ENCODE data around the gene F8.

The F8 gene

DNA sequence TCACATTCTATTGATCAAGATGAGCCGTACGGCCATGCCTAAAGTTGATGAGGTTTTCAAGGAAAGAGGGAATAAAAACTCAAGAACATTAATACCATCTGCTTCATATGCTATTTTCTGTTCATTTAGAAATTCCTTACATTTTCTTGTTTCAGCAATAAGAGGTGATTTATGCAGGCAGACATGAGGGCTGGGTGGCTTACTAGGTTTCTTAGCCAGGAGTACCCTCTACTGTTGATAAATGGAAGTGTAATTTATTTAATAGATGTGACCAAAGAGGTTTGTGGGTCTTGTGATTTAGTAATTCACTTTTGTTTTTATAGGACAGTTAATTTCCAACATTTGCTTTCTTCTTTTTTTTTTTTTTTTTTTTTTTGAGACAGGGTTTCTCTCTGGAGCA, 181.7 kb downstream of the F8 start:
- H3K23ac ChIP-seq (ENCODE audit: low read length), result no peak overlapping the region
- H3K4me1 ChIP-seq (ENCODE audit: control insufficient read depth in 1 of 2, insufficient read depth in 2 of 2, low read length in 2 of 2), result no peaks in the 10 kb centered on the region
- no peaks in the 10 kb centered on the region for H3K36me3 ChIP-seq (ENCODE audit: control insufficient read depth in 1 of 2, insufficient read depth in 2 of 2, low read length in 2 of 2)
- H2AK5ac ChIP-seq (ENCODE audit: low read length), result no peak overlapping the region
- DNase-seq, result peak; percentile 4 to 64
- H2AFZ ChIP-seq (ENCODE audit: insufficient read depth, low read length, poor library complexity), result no peak overlapping the region
- WGBS (ENCODE audit: extremely low coverage, insufficient coverage, insufficient read length), result no CpG with 5 or more reads among the region's 2 CpGs
- no peak overlapping the region for H4K91ac ChIP-seq (ENCODE audit: low read depth, low read length)
- no peak overlapping the region for H3K14ac ChIP-seq (ENCODE audit: low read length)
- H3K9ac ChIP-seq (ENCODE audit: low read length), result no peak overlapping the region
- no peak overlapping the region for H3K4me2 ChIP-seq (ENCODE audit: low read length)
- no peak overlapping the region for H3K27ac ChIP-seq (ENCODE audit: low read depth, low read length)
- no peaks in the 10 kb centered on the region for H3K27me3 ChIP-seq (ENCODE audit: insufficient read depth, low read length)
- H3K4ac ChIP-seq (ENCODE audit: low read depth, low read length), result no peak overlapping the region
- H2BK120ac ChIP-seq (ENCODE audit: insufficient read depth, low read length, poor library complexity), result no peak overlapping the region
- H3K4me3 ChIP-seq (ENCODE audit: low read depth, low read length), result no peak overlapping the region
- H3K9me3 ChIP-seq (ENCODE audit: insufficient read depth, low read depth, low read length), result no peaks in the 10 kb centered on the region
- no peak overlapping the region for H3K18ac ChIP-seq (ENCODE audit: low read length)
- H4K8ac ChIP-seq (ENCODE audit: low read depth, low read length), result no peak overlapping the region
- H4K12ac ChIP-seq (ENCODE audit: low read depth, low read length), result no peak overlapping the region
- no peaks in the 10 kb centered on the region for H3K79me2 ChIP-seq (ENCODE audit: control insufficient read depth, insufficient read depth, low read length, poor library complexity)
- H3K79me1 ChIP-seq (ENCODE audit: low read length), result no peaks in the 10 kb centered on the region
- no peak overlapping the region for H2BK12ac ChIP-seq (ENCODE audit: low read length)
- no peak overlapping the region for H2BK5ac ChIP-seq (ENCODE audit: low read depth, low read length, poor library complexity)

DNA sequence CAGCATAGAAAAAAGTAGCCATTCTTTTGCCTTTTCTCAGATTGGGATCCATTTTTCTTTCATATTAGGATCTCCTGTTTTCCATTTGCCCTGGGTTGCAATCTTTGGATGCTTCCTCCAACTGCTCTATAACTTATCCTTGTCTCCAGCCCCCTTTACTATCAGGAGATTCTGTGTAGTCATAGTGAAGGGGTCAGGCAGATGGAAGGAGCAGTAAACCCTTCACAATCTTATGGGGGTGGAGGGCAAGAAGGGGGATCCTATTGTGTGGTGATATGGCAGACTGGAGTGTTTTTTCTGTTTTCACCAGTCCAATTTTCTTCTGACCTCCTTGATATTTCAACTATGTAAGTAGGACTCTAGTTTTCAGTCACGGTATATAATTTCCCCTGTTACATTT, 186.4 kb downstream of the F8 start:
- Histone ChIP-seq H2AK5ac (ENCODE audit: low read length) (no peak overlapping the region), H3K79me1 (ENCODE audit: low read length) (no peaks in the 10 kb centered on the region), H3K14ac (ENCODE audit: low read length) (no peak overlapping the region), H4K8ac (ENCODE audit: low read depth, low read length) (no peak overlapping the region), H3K36me3 (ENCODE audit: control insufficient read depth in 1 of 2, insufficient read depth in 2 of 2, low read length in 2 of 2) (no peaks in the 10 kb centered on the region), H3K18ac (ENCODE audit: low read length) (no peak overlapping the region), H3K4ac (ENCODE audit: low read depth, low read length) (no peak overlapping the region), H3K23ac (ENCODE audit: low read length) (no peak overlapping the region), H3K27me3 (ENCODE audit: insufficient read depth, low read length) (no peaks in the 10 kb centered on the region), H3K27ac (ENCODE audit: low read depth, low read length) (no peak overlapping the region), H3K9ac (ENCODE audit: low read length) (no peak overlapping the region), H2BK12ac (ENCODE audit: low read length) (no peak overlapping the region), H2BK5ac (ENCODE audit: low read depth, low read length, poor library complexity) (no peak overlapping the region), H3K4me3 (ENCODE audit: low read depth, low read length) (no peak overlapping the region), H4K91ac (ENCODE audit: low read depth, low read length) (no peak overlapping the region), H3K9me3 (ENCODE audit: insufficient read depth, low read depth, low read length) (no peaks in the 10 kb centered on the region), H2AFZ (ENCODE audit: insufficient read depth, low read length, poor library complexity) (no peak overlapping the region), H3K79me2 (ENCODE audit: control insufficient read depth, insufficient read depth, low read length, poor library complexity) (no peaks in the 10 kb centered on the region), H4K12ac (ENCODE audit: low read depth, low read length) (no peak overlapping the region), H2BK120ac (ENCODE audit: insufficient read depth, low read length, poor library complexity) (no peak overlapping the region), H3K4me1 (ENCODE audit: control insufficient read depth in 1 of 2, insufficient read depth in 2 of 2, low read length in 2 of 2) (no peaks in the 10 kb centered on the region), H3K4me2 (ENCODE audit: low read length) (no peak overlapping the region)
- DNase-seq, result no peak
- WGBS (ENCODE audit: extremely low coverage, insufficient coverage, insufficient read length), result no CpG with 5 or more reads among the region's 1 CpG

DNA sequence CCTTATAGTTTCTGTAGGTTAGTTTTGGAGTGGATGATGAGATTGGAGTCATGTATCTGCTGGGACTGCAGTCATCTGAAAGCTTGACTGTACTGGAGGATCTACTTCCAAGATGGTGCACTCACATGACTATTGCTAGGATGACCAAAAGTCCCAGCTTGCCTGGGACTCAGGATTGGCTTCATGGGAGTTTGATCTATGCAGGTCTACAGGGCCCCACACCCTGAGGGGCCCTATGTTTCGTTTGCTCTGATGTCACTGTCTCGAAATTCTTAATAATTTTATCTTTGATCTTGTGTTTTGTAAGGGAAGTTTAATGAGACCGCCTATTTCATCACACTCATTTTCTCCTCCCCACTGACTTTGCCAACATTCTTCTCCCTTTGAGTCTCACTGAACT, 188.0 kb downstream of the F8 start, which contains the start of gene SMIM9:
TSS of gene SMIM9 (minus strand) at position 101 of the 400 bp plus-strand sequence. CDS start 3,806 bp downstream, outside the sequence.
- no CpG with 5 or more reads among the region's 3 CpGs for WGBS (ENCODE audit: extremely low coverage, insufficient coverage, insufficient read length)
- H2BK120ac ChIP-seq (ENCODE audit: insufficient read depth, low read length, poor library complexity), result no peak within 1 kb of the TSS
- H3K27me3 ChIP-seq (ENCODE audit: insufficient read depth, low read length), result no peaks in the 10 kb centered on the region
- no peak within 1 kb of the TSS for H3K9ac ChIP-seq (ENCODE audit: low read length)
- no peak within 1 kb of the TSS for H3K4me2 ChIP-seq (ENCODE audit: low read length)
- H2AK5ac ChIP-seq (ENCODE audit: low read length), result no peak within 1 kb of the TSS
- H3K79me1 ChIP-seq (ENCODE audit: low read length), result no peaks in the 10 kb centered on the region
- no peak within 1 kb of the TSS for H4K91ac ChIP-seq (ENCODE audit: low read depth, low read length)
- H3K79me2 ChIP-seq (ENCODE audit: control insufficient read depth, insufficient read depth, low read length, poor library complexity), result no peaks in the 10 kb centered on the region
- H2AFZ ChIP-seq (ENCODE audit: insufficient read depth, low read length, poor library complexity), result no peak within 1 kb of the TSS
- H3K36me3 ChIP-seq (ENCODE audit: control insufficient read depth in 1 of 2, insufficient read depth in 2 of 2, low read length in 2 of 2), result no peaks in the 10 kb centered on the region
- DNase-seq, result no peak
- H3K23ac ChIP-seq (ENCODE audit: low read length), result no peak within 1 kb of the TSS
- H3K9me3 ChIP-seq (ENCODE audit: insufficient read depth, low read depth, low read length), result no peaks in the 10 kb centered on the region
- H4K12ac ChIP-seq (ENCODE audit: low read depth, low read length), result no peak within 1 kb of the TSS
- no peak within 1 kb of the TSS for H3K14ac ChIP-seq (ENCODE audit: low read length)
- no peaks in the 10 kb centered on the region for H3K4me1 ChIP-seq (ENCODE audit: control insufficient read depth in 1 of 2, insufficient read depth in 2 of 2, low read length in 2 of 2)
- H3K27ac ChIP-seq (ENCODE audit: low read depth, low read length), result no peak within 1 kb of the TSS
- no peak within 1 kb of the TSS for H3K4me3 ChIP-seq (ENCODE audit: low read depth, low read length)
- H3K4ac ChIP-seq (ENCODE audit: low read depth, low read length), result no peak within 1 kb of the TSS
- no peak within 1 kb of the TSS for H4K8ac ChIP-seq (ENCODE audit: low read depth, low read length)
- no peak within 1 kb of the TSS for H2BK12ac ChIP-seq (ENCODE audit: low read length)
- H2BK5ac ChIP-seq (ENCODE audit: low read depth, low read length, poor library complexity), result no peak within 1 kb of the TSS
- H3K18ac ChIP-seq (ENCODE audit: low read length), result no peak within 1 kb of the TSS

DNA sequence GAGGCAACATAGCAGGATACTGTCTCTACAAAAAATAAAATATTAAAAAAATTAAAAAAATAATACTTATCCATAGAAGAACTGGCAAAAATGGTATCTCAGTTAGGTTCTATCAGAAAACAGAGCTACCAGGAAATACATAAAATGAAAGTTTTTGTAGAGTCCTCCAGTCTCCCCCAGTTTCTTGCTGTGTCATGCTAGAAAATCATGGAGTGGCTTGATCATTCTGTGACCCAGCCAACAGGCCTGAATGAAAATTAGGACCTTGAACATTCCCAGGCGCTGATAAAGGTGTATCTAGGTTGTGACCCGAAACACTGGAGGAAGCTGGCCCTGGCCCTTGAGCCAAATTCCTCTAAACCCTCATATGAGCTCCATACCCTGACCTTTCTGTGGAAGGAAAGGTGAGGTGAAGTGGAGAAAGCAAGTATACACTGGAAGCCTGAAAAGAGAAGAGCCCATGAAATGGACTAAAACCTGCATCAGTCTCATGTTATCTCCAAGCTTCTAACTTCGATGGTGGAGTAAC, 188.7 kb downstream of the F8 start:
- Histone ChIP-seq H3K79me1 (ENCODE audit: low read length) (no peaks in the 10 kb centered on the region), H3K4me2 (ENCODE audit: low read length) (no peak overlapping the region), H2AK5ac (ENCODE audit: low read length) (no peak overlapping the region), H3K4ac (ENCODE audit: low read depth, low read length) (no peak overlapping the region), H3K14ac (ENCODE audit: low read length) (no peak overlapping the region), H2BK5ac (ENCODE audit: low read depth, low read length, poor library complexity) (no peak overlapping the region), H4K12ac (ENCODE audit: low read depth, low read length) (no peak overlapping the region), H3K18ac (ENCODE audit: low read length) (no peak overlapping the region), H3K4me1 (ENCODE audit: control insufficient read depth in 1 of 2, insufficient read depth in 2 of 2, low read length in 2 of 2) (no peaks in the 10 kb centered on the region), H3K9ac (ENCODE audit: low read length) (no peak overlapping the region), H3K4me3 (ENCODE audit: low read depth, low read length) (no peak overlapping the region), H2AFZ (ENCODE audit: insufficient read depth, low read length, poor library complexity) (no peak overlapping the region), H3K79me2 (ENCODE audit: control insufficient read depth, insufficient read depth, low read length, poor library complexity) (no peaks in the 10 kb centered on the region), H4K8ac (ENCODE audit: low read depth, low read length) (no peak overlapping the region), H2BK120ac (ENCODE audit: insufficient read depth, low read length, poor library complexity) (no peak overlapping the region), H3K27ac (ENCODE audit: low read depth, low read length) (no peak overlapping the region), H3K36me3 (ENCODE audit: control insufficient read depth in 1 of 2, insufficient read depth in 2 of 2, low read length in 2 of 2) (no peaks in the 10 kb centered on the region), H4K91ac (ENCODE audit: low read depth, low read length) (no peak overlapping the region), H3K9me3 (ENCODE audit: insufficient read depth, low read depth, low read length) (no peaks in the 10 kb centered on the region), H3K23ac (ENCODE audit: low read length) (no peak overlapping the region), H3K27me3 (ENCODE audit: insufficient read depth, low read length) (no peaks in the 10 kb centered on the region), H2BK12ac (ENCODE audit: low read length) (no peak overlapping the region)
- no peak for DNase-seq
- no CpG with 5 or more reads among the region's 3 CpGs for WGBS (ENCODE audit: extremely low coverage, insufficient coverage, insufficient read length)

Measured in trophoblast cell (in vitro differentiated cells and primary cell).